CD4-positive, alpha-beta T cell (primary cell): ENCODE data around the gene MYO19. TPM values are rescaled to one million over a fixed set of nuclear protein-coding genes. Genes with fewer than 3 reads are reported as not detected.

Source experiments
- ATAC-seq: fragments of 200-7000 bp; cut with Tn5 transposase; one replicate; pipeline ENCODE4 v1.10.0; 2022; ENCODE audit warnings: mild to moderate bottlenecking; ENCODE audit not compliant: poor library complexity
- CTCF ChIA-PET: fragments of 350-600 bp; sonication (Branson Sonifier 250); formaldehyde crosslinking; loops from one replicate; lab custom pipeline; 2021; ENCODE audit warnings: antibody characterized with exemption, inconsistent platforms; lab: Charles Lee
- POLR2A ChIA-PET: fragments of 350-600 bp; sonication (Branson Sonifier 250); formaldehyde crosslinking; loops from one replicate; lab custom pipeline; 2021; ENCODE audit warnings: antibody characterized with exemption, inconsistent platforms; lab: Charles Lee
- DNase-seq, 14 experiments: peaks; one replicate each; pipeline ENCODE4 v3.0.0-alpha.2; 2013 to 2020; ENCODE audit warnings: mixed read lengths in 2 of 14
- H3K27ac ChIP-seq, 2 donors: one replicate each; pipeline versions ENCODE4 v1.5.1 to v1.7.0; 2013; ENCODE audit warnings: low read length in 2 of 2, low read depth in 1 of 2, mild to moderate bottlenecking in 1 of 2
- H3K27me3 ChIP-seq, 2 experiments: 1 replicate in 1 of 2; 2 replicates in 1 of 2; pipeline versions ENCODE4 v1.6.1 to v1.7.0; 2013; ENCODE audit warnings: low read length in 2 of 2, control low read depth in 1 of 2, mild to moderate bottlenecking in 1 of 2, moderate library complexity in 1 of 2; ENCODE audit not compliant: insufficient read depth in 2 of 2, control insufficient read depth in 1 of 2
- H3K36me3 ChIP-seq: one replicate; pipeline ENCODE4 v1.6.1; 2013; ENCODE audit warnings: low read length, control low read depth; ENCODE audit not compliant: insufficient read depth
- H3K4me1 ChIP-seq: one replicate; pipeline ENCODE4 v1.6.1; 2013; ENCODE audit warnings: low read length, control low read depth; ENCODE audit not compliant: insufficient read depth
- H3K4me3 ChIP-seq: one replicate; pipeline ENCODE4 v1.5.1; 2013; ENCODE audit warnings: mild to moderate bottlenecking, low read length, moderate library complexity
- H3K9me3 ChIP-seq, 2 experiments: 1 replicate in 1 of 2; 2 replicates in 1 of 2; pipeline versions ENCODE4 v1.6.1 to v1.7.0; 2013; ENCODE audit warnings: low read length in 2 of 2, mild to moderate bottlenecking in 2 of 2, control low read depth in 1 of 2, moderate library complexity in 1 of 2; ENCODE audit not compliant: control insufficient read depth in 1 of 2, insufficient read depth in 1 of 2
- H3K27ac Mint-ChIP-seq: one replicate; pipeline ENCODE4 v1.8.0; 2020; ENCODE audit warnings: mixed read lengths
- H3K27me3 Mint-ChIP-seq: one replicate; pipeline ENCODE4 v1.8.0; 2021; ENCODE audit warnings: mixed read lengths
- H3K36me3 Mint-ChIP-seq: one replicate; pipeline ENCODE4 v1.8.0; 2021; ENCODE audit warnings: low read depth, mixed read lengths
- H3K4me1 Mint-ChIP-seq: one replicate; pipeline ENCODE4 v1.8.0; 2021; ENCODE audit warnings: low read depth, mixed read lengths
- H3K4me3 Mint-ChIP-seq: one replicate; pipeline ENCODE4 v1.8.0; 2020; ENCODE audit warnings: mild to moderate bottlenecking, mixed read lengths
- H3K9me3 Mint-ChIP-seq: one replicate; pipeline ENCODE4 v1.8.0; 2020; ENCODE audit warnings: mixed read lengths
- CTCF ChIP-seq: fragments of 200-600 bp; IDR thresholded peaks from one replicate; pipeline ENCODE4 v1.8.0; 2022; ENCODE audit warnings: antibody characterized with exemption, mild to moderate bottlenecking
- intact Hi-C, 2 experiments: fragments of 100-400 bp; cut with DNase I in 1 of 2; cut with micrococcal nuclease in 1 of 2; formaldehyde crosslinking; loops; one replicate each; pipeline versions ENCODE4 v1.15.1 to v1.9.0; 2023 to 2025; cut with DNase I, micrococcal nuclease
- total RNA-seq, 174 experiments: library from RNA in 2 of 174; stranded (reverse) in 2 of 174; gene quantifications; one replicate each; pipeline ENCODE4 v1.2.3 and lab custom pipeline; 2021 to 2026

MYO19 gene
- total RNA-seq, 2 experiments from 2014 or later = 64.4 to 70.5 TPM

- CTCF ChIA-PET = interaction anchor here (0.9 to 3.8 kb wide), 6 partner anchors 11 to 64 kb away, joined by 3 to 33 read pairs (median 6); partner anchors contain the start of genes MYO19 and PIGW
- peaks cover 6% of the 10 kb centered on the region for H3K36me3 ChIP-seq
Observed at GRCh38 chr17:36546418-36547093, 11.9 kb upstream of the MYO19 start.

GRCh38 chr17:36545465-36546417 lies 11.1 kb upstream of the MYO19 start:
- Mint-ChIP-seq H3K27me3 (no peaks in the 10 kb centered on the region), H3K9me3 (no peaks in the 10 kb centered on the region), H3K36me3 (peaks cover 47% of the 10 kb centered on the region), H3K27ac (peak overlapping the region; percentile 97), H3K4me1 (peaks cover 53% of the 10 kb centered on the region), H3K4me3 (peak overlapping the region; percentile 97)
- TF ChIP-seq CTCF = no peak
- ChIA-PET POLR2A (interaction anchor here (0.6 to 4.0 kb wide), 21 partner anchors 8 to 1059 kb away, joined by 3 to 145 read pairs (median 4); partner anchors contain the start of genes AATF, MRM1, MYO19 and PIGW), CTCF (interaction anchor here (0.9 to 3.8 kb wide), 6 partner anchors 10 to 63 kb away, joined by 3 to 33 read pairs (median 6); partner anchors contain the start of genes MYO19 and PIGW)
- Histone ChIP-seq H3K4me3 (peak overlapping the region; percentile 99), H3K9me3 (no peaks in the 10 kb centered on the region), H3K27ac (peak overlapping the region; percentile 72 to 99), H3K4me1 (peaks cover 39% of the 10 kb centered on the region), H3K36me3 (peaks cover 6% of the 10 kb centered on the region), H3K27me3 (no peaks in the 10 kb centered on the region)
- intact Hi-C loops = loop anchor here (1.0 to 5.0 kb wide), 6 partner anchors 10 to 403 kb away; partner anchors contain the start of genes DHRS11 (in 2 of the 2), AATF (in 1 of the 2), MRM1 (in 1 of the 2) and ZNHIT3 (in 1 of the 2)
- ATAC-seq = peak; percentile 80
- peak; percentile 92 to 99 (median 96) for DNase-seq

More at GRCh38 chr17:36546418-36547093, 11.9 kb upstream of the MYO19 start:
- Mint-ChIP-seq H3K9me3 (no peaks in the 10 kb centered on the region), H3K27me3 (no peaks in the 10 kb centered on the region), H3K27ac (peak overlapping the region; percentile 97), H3K36me3 (peaks cover 48% of the 10 kb centered on the region), H3K4me1 (peaks cover 56% of the 10 kb centered on the region), H3K4me3 (peak overlapping the region; percentile 97)
- Histone ChIP-seq H3K27ac (peak overlapping the region; percentile 72 to 99), H3K4me1 (peaks cover 45% of the 10 kb centered on the region), H3K27me3 (no peaks in the 10 kb centered on the region), H3K4me3 (peak overlapping the region; percentile 99), H3K9me3 (no peaks in the 10 kb centered on the region)
- DNase-seq (peak in 2 of 14 experiments; percentile 26 to 38), ATAC-seq (no peak)
- intact Hi-C loops = loop anchor here (2.0 to 5.0 kb wide), 2 partner anchors 46 to 54 kb away; partner anchors contain the start of genes DHRS11 (in 1 of the 2) and MRM1 (in 1 of the 2)
- POLR2A ChIA-PET = interaction anchor here (0.7 to 4.0 kb wide), 17 partner anchors 7 to 1058 kb away, joined by 3 to 145 read pairs (median 5); partner anchors contain the start of genes AATF, MRM1, MYO19 and PIGW
- no peak for TF ChIP-seq CTCF
